Measurements from ENCODE around the gene APBA1.
"Not testable (repeated sequence)": the region's sequence is repeated elsewhere in the genome, so short reads cannot be mapped to it uniquely, and the experiment has no call there.

Gene APBA1

DNA sequence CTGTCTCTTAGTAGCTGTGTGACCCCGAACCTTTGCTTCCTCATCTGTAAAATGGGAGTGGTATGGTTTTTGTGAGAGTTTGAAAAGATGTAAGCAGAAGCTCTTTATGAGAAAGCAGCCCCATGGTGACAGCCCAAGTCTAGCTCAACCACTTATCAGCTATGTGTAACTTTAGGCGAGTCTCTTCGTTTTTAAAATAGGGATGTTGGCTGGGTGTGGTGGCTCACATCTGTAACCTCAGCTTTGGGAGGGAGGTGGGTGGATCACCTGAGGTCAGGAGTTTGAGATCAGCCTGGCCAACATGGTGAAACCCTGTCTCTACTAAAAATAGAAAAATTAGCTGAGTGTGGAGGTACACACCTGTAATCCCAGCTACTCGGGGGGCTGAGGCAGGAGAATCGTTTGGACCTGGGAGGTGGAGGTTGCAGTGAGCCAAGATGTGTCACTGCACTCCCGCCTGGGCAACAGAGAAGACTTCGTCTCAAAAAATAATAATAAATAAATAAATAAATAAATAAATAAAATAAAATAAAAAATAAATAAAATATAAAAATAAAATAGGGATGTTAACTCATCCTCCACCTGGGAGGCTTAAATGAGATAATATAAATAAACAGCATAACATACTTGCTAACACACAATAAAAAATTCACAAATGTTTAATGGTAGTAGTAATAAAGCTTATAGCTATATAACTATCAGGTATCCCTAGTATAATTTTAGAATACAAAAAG is 71.7 kb downstream of the APBA1 start:
- DNase-seq (ENCODE audit: low read depth): no peak
- H3K4me3 ChIP-seq (ENCODE audit: low read depth, low read length): no peak overlapping the region
- TF ChIP-seq MYC (IDR thresholded peaks at IDR 0.05; ENCODE audit: low read depth, low read length) (no peak), POLR2A (IDR thresholded peaks at IDR 0.05; ENCODE audit: extremely low read depth, insufficient read length) (no peak)
- TF ChIP-seq, protein P1, sequence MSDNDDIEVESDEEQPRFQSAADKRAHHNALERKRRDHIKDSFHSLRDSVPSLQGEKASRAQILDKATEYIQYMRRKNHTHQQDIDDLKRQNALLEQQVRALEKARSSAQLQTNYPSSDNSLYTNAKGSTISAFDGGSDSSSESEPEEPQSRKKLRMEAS (IDR thresholded peaks at IDR 0.05; ENCODE audit: low read depth, low read length): no peak
- TF ChIP-seq, protein P2, sequence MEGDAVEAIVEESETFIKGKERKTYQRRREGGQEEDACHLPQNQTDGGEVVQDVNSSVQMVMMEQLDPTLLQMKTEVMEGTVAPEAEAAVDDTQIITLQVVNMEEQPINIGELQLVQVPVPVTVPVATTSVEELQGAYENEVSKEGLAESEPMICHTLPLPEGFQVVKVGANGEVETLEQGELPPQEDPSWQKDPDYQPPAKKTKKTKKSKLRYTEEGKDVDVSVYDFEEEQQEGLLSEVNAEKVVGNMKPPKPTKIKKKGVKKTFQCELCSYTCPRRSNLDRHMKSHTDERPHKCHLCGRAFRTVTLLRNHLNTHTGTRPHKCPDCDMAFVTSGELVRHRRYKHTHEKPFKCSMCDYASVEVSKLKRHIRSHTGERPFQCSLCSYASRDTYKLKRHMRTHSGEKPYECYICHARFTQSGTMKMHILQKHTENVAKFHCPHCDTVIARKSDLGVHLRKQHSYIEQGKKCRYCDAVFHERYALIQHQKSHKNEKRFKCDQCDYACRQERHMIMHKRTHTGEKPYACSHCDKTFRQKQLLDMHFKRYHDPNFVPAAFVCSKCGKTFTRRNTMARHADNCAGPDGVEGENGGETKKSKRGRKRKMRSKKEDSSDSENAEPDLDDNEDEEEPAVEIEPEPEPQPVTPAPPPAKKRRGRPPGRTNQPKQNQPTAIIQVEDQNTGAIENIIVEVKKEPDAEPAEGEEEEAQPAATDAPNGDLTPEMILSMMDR (IDR thresholded peaks at IDR 0.05; ENCODE audit: low read depth, low read length): no peak

DNA sequence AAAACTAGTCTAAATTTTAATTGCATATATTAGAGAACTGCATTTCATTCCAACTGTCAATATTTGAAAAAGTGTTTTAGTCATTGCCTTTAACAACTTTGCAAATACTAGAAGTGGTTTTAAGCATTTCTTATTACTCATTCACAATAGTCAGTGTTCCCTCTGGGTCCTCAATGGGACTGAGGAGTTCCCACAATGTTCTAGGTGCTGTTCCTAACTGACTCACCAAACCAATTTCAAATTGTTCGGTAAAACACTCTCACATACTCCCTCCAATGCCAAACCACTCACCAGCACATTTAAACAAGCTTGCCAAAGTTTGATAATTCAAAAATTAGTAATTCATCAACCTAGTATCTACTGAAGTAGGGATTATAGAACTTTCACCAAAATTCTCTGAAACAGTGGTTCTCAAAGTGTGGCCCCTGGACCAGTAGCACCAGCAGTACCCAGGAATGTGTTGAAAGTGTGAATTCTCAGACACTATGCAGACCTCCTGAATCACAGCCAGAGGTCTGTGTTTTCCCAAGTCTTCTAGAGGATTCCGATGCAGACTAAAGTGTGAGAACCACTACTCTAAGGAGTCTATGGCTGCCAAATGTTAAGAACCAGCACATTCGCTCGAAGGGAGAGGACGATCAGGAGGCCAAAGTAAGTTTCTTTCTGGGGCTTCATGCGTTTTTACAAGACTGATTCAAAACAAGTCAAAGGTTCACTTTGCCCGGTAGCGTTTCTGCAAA is 72.8 kb downstream of the APBA1 start:
- TF ChIP-seq, protein P2 (IDR thresholded peaks at IDR 0.05; ENCODE audit: low read depth, low read length): no peak
- TF ChIP-seq, protein P1 (IDR thresholded peaks at IDR 0.05; ENCODE audit: low read depth, low read length): no peak
- no peak for TF ChIP-seq MYC (IDR thresholded peaks at IDR 0.05; ENCODE audit: low read depth, low read length)
- no peak for TF ChIP-seq POLR2A (IDR thresholded peaks at IDR 0.05; ENCODE audit: extremely low read depth, insufficient read length)
- H3K4me3 ChIP-seq (ENCODE audit: low read depth, low read length): no peak overlapping the region
- DNase-seq (ENCODE audit: low read depth): no peak

DNA sequence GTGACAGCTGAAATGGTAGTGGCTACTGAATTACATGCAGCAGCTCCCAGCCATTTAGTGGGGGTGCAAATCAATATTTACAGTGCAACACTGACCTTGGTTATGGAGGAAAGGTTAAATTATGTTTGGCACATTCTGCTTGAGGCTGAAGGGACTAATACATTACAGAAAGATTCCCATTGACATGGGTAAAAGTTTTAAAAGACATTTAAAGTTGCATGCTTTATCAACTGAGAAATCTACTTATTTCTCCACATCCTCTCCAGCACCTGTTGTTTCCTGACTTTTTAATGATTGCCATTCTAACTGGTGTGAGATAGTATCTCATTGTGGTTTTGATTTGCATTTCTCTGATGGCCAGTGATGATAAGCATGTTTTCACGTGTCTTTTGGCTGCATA is 75.3 kb downstream of the APBA1 start:
- DNase-seq (ENCODE audit: low read depth); H3K4me3 ChIP-seq (ENCODE audit: low read depth, low read length): not testable (repeated sequence)

DNA sequence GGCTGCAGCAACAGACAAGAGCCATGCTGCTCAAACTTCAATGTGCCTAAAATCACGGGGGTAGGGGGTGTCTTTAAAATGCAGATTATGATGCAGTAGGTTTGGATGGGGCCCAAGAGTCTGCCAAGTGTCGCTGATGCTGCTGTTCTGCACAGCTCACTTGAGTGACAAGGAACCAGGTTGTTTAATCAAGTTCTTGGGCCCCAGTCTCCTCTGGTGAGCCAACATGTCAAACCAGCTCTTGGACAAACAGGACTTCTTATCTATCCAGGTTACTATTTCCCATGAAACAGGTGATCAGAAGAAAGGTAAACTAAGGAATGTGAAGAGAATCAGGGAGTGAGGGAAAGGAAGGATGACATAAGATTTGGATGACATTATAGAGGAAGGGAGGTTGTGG is 78.0 kb downstream of the APBA1 start:
- H3K4me3 ChIP-seq (ENCODE audit: low read depth, low read length): no peak overlapping the region
- no peak for DNase-seq (ENCODE audit: low read depth)
- TF ChIP-seq, protein P2 (IDR thresholded peaks at IDR 0.05; ENCODE audit: low read depth, low read length): no peak
- TF ChIP-seq, protein P1 (IDR thresholded peaks at IDR 0.05; ENCODE audit: low read depth, low read length): no peak
- TF ChIP-seq MYC (IDR thresholded peaks at IDR 0.05; ENCODE audit: low read depth, low read length): no peak
- no peak for TF ChIP-seq POLR2A (IDR thresholded peaks at IDR 0.05; ENCODE audit: extremely low read depth, insufficient read length)

DNA sequence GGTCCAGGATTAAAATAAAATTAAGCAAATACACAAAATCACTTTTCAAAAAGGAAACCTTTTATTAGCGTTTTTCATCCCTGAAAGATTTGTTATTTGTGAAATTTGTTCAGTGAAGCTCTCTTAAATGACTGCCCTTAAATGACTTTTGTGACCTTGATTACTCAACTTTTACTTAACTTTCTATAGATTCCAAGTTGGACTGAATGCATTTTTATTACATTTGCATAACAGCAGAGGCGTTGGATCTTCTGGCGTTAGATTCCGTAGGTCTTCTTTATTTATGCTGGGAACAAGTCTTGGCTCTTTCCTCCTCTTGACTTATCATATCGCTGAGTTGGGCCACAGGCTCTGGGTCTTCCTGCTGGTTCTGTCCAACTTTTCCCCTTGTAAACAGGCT is 78.4 kb downstream of the APBA1 start:
- no peak for DNase-seq (ENCODE audit: low read depth)
- H3K4me3 ChIP-seq (ENCODE audit: low read depth, low read length): no peak overlapping the region
- no peak for TF ChIP-seq POLR2A (IDR thresholded peaks at IDR 0.05; ENCODE audit: extremely low read depth, insufficient read length)
- TF ChIP-seq, protein P1 (IDR thresholded peaks at IDR 0.05; ENCODE audit: low read depth, low read length): no peak
- TF ChIP-seq MYC (IDR thresholded peaks at IDR 0.05; ENCODE audit: low read depth, low read length): no peak
- TF ChIP-seq, protein P2 (IDR thresholded peaks at IDR 0.05; ENCODE audit: low read depth, low read length): no peak

DNA sequence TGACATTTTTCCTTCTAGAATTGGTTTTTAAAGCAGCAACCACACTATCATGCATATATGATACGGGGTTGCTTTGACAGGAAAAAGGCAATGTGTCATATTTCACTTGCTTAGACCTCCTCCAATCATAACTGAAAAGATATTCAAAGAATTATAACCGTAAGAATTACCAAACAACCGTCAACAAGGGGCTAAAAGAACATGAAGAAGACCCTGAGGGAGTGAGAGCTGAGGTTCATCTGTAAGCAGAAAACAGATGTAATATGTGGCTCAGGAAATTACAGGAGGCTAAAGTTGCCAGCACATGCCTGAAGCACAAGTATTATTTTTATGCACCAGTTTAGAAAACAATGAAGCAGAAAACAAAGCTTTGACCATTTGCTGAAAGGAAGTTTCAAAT is 78.9 kb downstream of the APBA1 start:
- DNase-seq (ENCODE audit: low read depth): no peak
- TF ChIP-seq, protein P1 (IDR thresholded peaks at IDR 0.05; ENCODE audit: low read depth, low read length): no peak
- TF ChIP-seq POLR2A (IDR thresholded peaks at IDR 0.05; ENCODE audit: extremely low read depth, insufficient read length): no peak
- TF ChIP-seq, protein P2 (IDR thresholded peaks at IDR 0.05; ENCODE audit: low read depth, low read length): no peak
- TF ChIP-seq MYC (IDR thresholded peaks at IDR 0.05; ENCODE audit: low read depth, low read length): no peak
- H3K4me3 ChIP-seq (ENCODE audit: low read depth, low read length): no peak overlapping the region

Measured in NB4 (cell line).